Trophoblast cell (in vitro differentiated cells and primary cell): ENCODE results near the gene CCT7.

Source experiments
- DNase-seq, 2 donors: peaks; one replicate each; pipeline ENCODE4 v3.0.0-alpha.2; 2016
- H2AFZ ChIP-seq: 2 replicates; pipeline ENCODE4 v1.6.1; 2013; ENCODE audit warnings: low read length, moderate library complexity, mild to moderate bottlenecking; ENCODE audit not compliant: insufficient read depth, poor library complexity
- H2AK5ac ChIP-seq: 2 replicates; pipeline ENCODE4 v1.6.1; 2013; ENCODE audit warnings: mild to moderate bottlenecking, low read length
- H2BK120ac ChIP-seq: 2 replicates; pipeline ENCODE4 v1.6.1; 2013; ENCODE audit warnings: low read length, mild to moderate bottlenecking, moderate library complexity; ENCODE audit not compliant: insufficient read depth, poor library complexity
- H2BK12ac ChIP-seq: 2 replicates; pipeline ENCODE4 v1.6.1; 2013; ENCODE audit warnings: mild to moderate bottlenecking, low read length, moderate library complexity
- H2BK5ac ChIP-seq: 2 replicates; pipeline ENCODE4 v1.6.1; 2013; ENCODE audit warnings: low read length, low read depth, moderate library complexity, mild to moderate bottlenecking; ENCODE audit not compliant: poor library complexity
- H3K14ac ChIP-seq: 2 replicates; pipeline ENCODE4 v1.6.1; 2013; ENCODE audit warnings: mild to moderate bottlenecking, low read length
- H3K18ac ChIP-seq: 2 replicates; pipeline ENCODE4 v1.6.1; 2013; ENCODE audit warnings: mild to moderate bottlenecking, low read length
- H3K23ac ChIP-seq: 2 replicates; pipeline ENCODE4 v1.6.1; 2013; ENCODE audit warnings: low read length
- H3K27ac ChIP-seq: 2 replicates; pipeline ENCODE4 v1.5.1; 2013; ENCODE audit warnings: low read depth, mild to moderate bottlenecking, inconsistent platforms, low read length, moderate library complexity
- H3K27me3 ChIP-seq: 2 replicates; pipeline ENCODE4 v1.6.1; 2013; ENCODE audit warnings: inconsistent platforms, mild to moderate bottlenecking, low read length, moderate library complexity; ENCODE audit not compliant: insufficient read depth
- H3K36me3 ChIP-seq, 2 experiments: 1 replicate in 1 of 2; 2 replicates in 1 of 2; pipeline ENCODE4 v1.6.1; 2013; ENCODE audit warnings: low read length in 2 of 2, mild to moderate bottlenecking in 2 of 2, moderate library complexity in 1 of 2; ENCODE audit not compliant: insufficient read depth in 2 of 2, control insufficient read depth in 1 of 2
- H3K4ac ChIP-seq: 2 replicates; pipeline ENCODE4 v1.6.1; 2013; ENCODE audit warnings: low read depth, mild to moderate bottlenecking, low read length, moderate library complexity
- H3K4me1 ChIP-seq, 2 experiments: 1 replicate in 1 of 2; 2 replicates in 1 of 2; pipeline ENCODE4 v1.6.1; 2013; ENCODE audit warnings: low read length in 2 of 2, mild to moderate bottlenecking in 2 of 2, moderate library complexity in 1 of 2; ENCODE audit not compliant: insufficient read depth in 2 of 2, control insufficient read depth in 1 of 2
- H3K4me2 ChIP-seq: 2 replicates; pipeline ENCODE4 v1.6.1; 2013; ENCODE audit warnings: inconsistent platforms, mild to moderate bottlenecking, low read length, moderate library complexity
- H3K4me3 ChIP-seq: 2 replicates; pipeline ENCODE4 v1.5.1; 2013; ENCODE audit warnings: mild to moderate bottlenecking, low read depth, low read length, inconsistent platforms
- H3K79me1 ChIP-seq: one replicate; pipeline ENCODE4 v1.6.1; 2013; ENCODE audit warnings: low read length
- H3K79me2 ChIP-seq: 2 replicates; pipeline ENCODE4 v1.6.1; 2013; ENCODE audit warnings: low read length, mild to moderate bottlenecking; ENCODE audit not compliant: control insufficient read depth, insufficient read depth, poor library complexity
- H3K9ac ChIP-seq: 2 replicates; pipeline ENCODE4 v1.6.1; 2013; ENCODE audit warnings: mild to moderate bottlenecking, low read length
- H3K9me3 ChIP-seq: 2 replicates; pipeline ENCODE4 v1.6.1; 2013; ENCODE audit warnings: low read depth, mild to moderate bottlenecking, control low read depth, inconsistent platforms, low read length; ENCODE audit not compliant: insufficient read depth
- H4K12ac ChIP-seq: 2 replicates; pipeline ENCODE4 v1.6.1; 2013; ENCODE audit warnings: low read depth, mild to moderate bottlenecking, low read length, moderate library complexity
- H4K8ac ChIP-seq: 2 replicates; pipeline ENCODE4 v1.6.1; 2013; ENCODE audit warnings: low read depth, mild to moderate bottlenecking, low read length, moderate library complexity
- H4K91ac ChIP-seq: one replicate; pipeline ENCODE4 v1.6.1; 2013; ENCODE audit warnings: low read depth, mild to moderate bottlenecking, low read length, moderate library complexity
- WGBS: extraction: QIAGEN DNeasy Blood & Tissue Kit; methylation state at CpG from one replicate; pipeline ENCODE4 v1.1.7; 2013; ENCODE audit warnings: missing lambda C conversion rate; ENCODE audit not compliant: insufficient read length, insufficient coverage; ENCODE audit errors: extremely low coverage; 5-methylcytosine and 5-hydroxymethylcytosine counted together

The CCT7 gene

GRCh38 chr2:73268366-73268829, 34.3 kb downstream of the CCT7 start:
- H3K79me2 ChIP-seq = no peaks in the 10 kb centered on the region
- H3K4ac ChIP-seq = no peak overlapping the region
- no peaks in the 10 kb centered on the region for H3K36me3 ChIP-seq
- peak overlapping the region; percentile 14 for H3K23ac ChIP-seq
- peaks cover 25% of the 10 kb centered on the region for H3K27me3 ChIP-seq
- peaks cover 8 to 22% of the 10 kb centered on the region in 2 experiments for H3K4me1 ChIP-seq
- H2AK5ac ChIP-seq = no peak overlapping the region
- no peaks in the 10 kb centered on the region for H3K79me1 ChIP-seq
- no peak overlapping the region for H2AFZ ChIP-seq
- WGBS = no CpG with 5 or more reads among the region's 14 CpGs
- peak overlapping the region; percentile 49 for H3K4me3 ChIP-seq
- H3K9me3 ChIP-seq = peaks cover 7% of the 10 kb centered on the region
- H3K18ac ChIP-seq = no peak overlapping the region
- peak overlapping the region; percentile 64 for H3K4me2 ChIP-seq
- H3K27ac ChIP-seq = no peak overlapping the region
- no peak overlapping the region for H2BK5ac ChIP-seq
- no peak overlapping the region for H4K91ac ChIP-seq
- no peak overlapping the region for H3K9ac ChIP-seq
- H3K14ac ChIP-seq = no peak overlapping the region
- H2BK120ac ChIP-seq = no peak overlapping the region
- no peak overlapping the region for H2BK12ac ChIP-seq
- no peak overlapping the region for H4K8ac ChIP-seq
- no peak for DNase-seq
- no peak overlapping the region for H4K12ac ChIP-seq

DNA sequence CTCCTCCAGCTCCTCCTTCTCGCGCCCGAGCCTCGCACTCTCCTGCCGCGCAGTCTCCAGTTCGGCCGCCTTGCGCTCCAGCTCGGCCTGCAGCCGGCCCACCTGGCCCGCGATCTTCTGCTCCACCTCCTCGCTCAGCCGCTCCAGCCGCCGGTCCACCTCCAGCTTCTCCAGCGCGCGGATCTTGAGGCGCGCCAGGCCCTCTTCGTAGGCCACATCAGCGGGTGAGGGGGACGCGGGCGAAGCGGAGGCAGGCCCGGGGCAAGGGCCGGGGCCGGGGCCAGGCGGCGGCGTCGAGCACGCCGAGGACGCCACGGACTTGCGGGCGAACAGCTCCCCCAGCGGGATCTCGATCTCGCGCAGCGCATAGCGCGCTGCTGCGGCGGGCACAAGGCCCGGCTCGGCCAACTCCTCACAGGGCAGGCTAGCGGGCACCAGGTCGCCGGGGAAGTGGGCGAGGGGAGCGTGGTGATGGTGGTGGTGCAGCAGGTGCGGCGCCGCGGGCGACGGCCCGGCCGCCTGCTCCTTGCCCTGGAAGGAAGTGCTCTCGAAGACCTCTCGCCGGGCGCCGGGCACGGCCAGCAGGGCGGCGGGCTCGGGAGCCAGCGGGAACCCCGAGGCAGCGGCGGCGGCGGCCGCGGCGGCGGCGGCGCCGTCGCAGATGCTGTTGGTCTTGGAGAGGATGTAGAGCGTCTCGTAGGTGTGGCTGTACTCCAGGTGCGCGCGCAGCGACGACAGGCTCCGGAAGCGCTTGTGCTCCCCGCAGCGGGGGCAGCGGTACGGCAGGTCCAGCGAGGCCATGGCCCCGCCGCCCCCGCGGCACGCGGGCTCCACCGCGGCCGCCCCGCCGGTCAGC, 35.0 kb downstream of the CCT7 start:
- WGBS = no CpG with 5 or more reads among the region's 113 CpGs
- H3K14ac ChIP-seq = no peak overlapping the region

DNA sequence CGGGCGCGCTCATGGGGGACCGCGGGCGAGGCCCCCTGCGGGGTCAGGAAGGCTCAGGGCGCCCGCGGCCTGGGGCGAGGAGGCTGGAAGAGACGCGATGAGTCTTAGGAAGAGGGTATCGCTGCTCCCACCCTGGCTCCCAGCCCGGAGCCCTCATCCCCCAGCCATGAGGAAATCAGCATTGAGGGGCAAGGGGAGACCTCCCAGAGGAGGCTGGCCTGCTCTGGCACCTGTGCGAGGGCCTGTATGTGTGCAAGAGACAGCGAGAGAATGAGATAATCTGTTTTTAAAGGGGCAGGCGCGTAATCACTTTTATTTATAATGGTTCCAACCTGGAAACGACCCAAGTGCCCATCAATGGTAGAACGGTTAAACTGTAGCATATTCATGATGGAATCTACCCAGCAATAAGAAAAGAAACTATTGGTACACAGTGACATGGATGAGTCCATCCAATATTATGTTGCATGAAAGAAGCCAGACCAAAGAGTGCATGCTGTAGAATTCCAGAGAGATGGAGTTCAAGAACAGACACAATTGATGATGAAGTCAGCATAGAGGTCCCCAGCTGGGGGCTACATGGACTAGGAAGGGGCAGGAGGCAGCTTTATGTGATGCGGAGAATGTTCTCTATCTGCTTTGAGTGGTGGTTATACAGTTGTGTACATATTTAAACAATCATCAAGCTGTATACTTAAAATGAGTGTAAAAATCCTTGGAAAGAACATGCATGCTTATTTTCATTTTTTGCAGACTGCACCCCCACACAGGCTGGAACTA, 35.8 kb downstream of the CCT7 start:
- H3K14ac ChIP-seq = no peak overlapping the region
- no peak overlapping the region for H2AK5ac ChIP-seq
- H3K4me1 ChIP-seq = peaks cover 8 to 22% of the 10 kb centered on the region in 2 experiments
- no peak overlapping the region for H2BK12ac ChIP-seq
- no peak overlapping the region for H2BK5ac ChIP-seq
- no peak overlapping the region for H4K91ac ChIP-seq
- H3K23ac ChIP-seq = no peak overlapping the region
- H3K27ac ChIP-seq = no peak overlapping the region
- DNase-seq = no peak
- no peak overlapping the region for H3K4me3 ChIP-seq
- H4K12ac ChIP-seq = no peak overlapping the region
- peak overlapping the region; percentile 32 for H2AFZ ChIP-seq
- no CpG with 5 or more reads among the region's 22 CpGs for WGBS
- H3K9me3 ChIP-seq = peaks cover 7% of the 10 kb centered on the region
- H3K36me3 ChIP-seq = no peaks in the 10 kb centered on the region
- no peaks in the 10 kb centered on the region for H3K79me2 ChIP-seq
- H3K27me3 ChIP-seq = peaks cover 25% of the 10 kb centered on the region
- H4K8ac ChIP-seq = no peak overlapping the region
- peak overlapping the region; percentile 64 for H3K4me2 ChIP-seq
- H2BK120ac ChIP-seq = no peak overlapping the region
- no peak overlapping the region for H3K18ac ChIP-seq
- no peaks in the 10 kb centered on the region for H3K79me1 ChIP-seq
- H3K4ac ChIP-seq = no peak overlapping the region
- no peak overlapping the region for H3K9ac ChIP-seq

More for the DNA sequence above, 35.0 kb downstream of the CCT7 start:
- no peak overlapping the region for H4K8ac ChIP-seq
- H2BK5ac ChIP-seq = no peak overlapping the region
- peak in 1 of 2 donors; percentile 48 for DNase-seq
- no peak overlapping the region for H3K27ac ChIP-seq
- no peak overlapping the region for H4K91ac ChIP-seq
- H4K12ac ChIP-seq = no peak overlapping the region
- no peak overlapping the region for H2BK120ac ChIP-seq
- no peak overlapping the region for H2BK12ac ChIP-seq
- peaks cover 8 to 22% of the 10 kb centered on the region in 2 experiments for H3K4me1 ChIP-seq
- H3K36me3 ChIP-seq = no peaks in the 10 kb centered on the region
- no peak overlapping the region for H3K23ac ChIP-seq
- H3K4me3 ChIP-seq = peak overlapping the region; percentile 49
- H2AFZ ChIP-seq = peak overlapping the region; percentile 32
- peaks cover 7% of the 10 kb centered on the region for H3K9me3 ChIP-seq
- no peak overlapping the region for H2AK5ac ChIP-seq
- H3K4me2 ChIP-seq = peak overlapping the region; percentile 64
- H3K27me3 ChIP-seq = peaks cover 25% of the 10 kb centered on the region
- no peak overlapping the region for H3K4ac ChIP-seq
- no peak overlapping the region for H3K9ac ChIP-seq
- H3K79me1 ChIP-seq = no peaks in the 10 kb centered on the region
- no peaks in the 10 kb centered on the region for H3K79me2 ChIP-seq
- H3K18ac ChIP-seq = no peak overlapping the region

- no peaks in the 10 kb centered on the region for H3K79me2 ChIP-seq
- H4K91ac ChIP-seq = no peak overlapping the region
- H3K14ac ChIP-seq = no peak overlapping the region
- no peak overlapping the region for H2BK120ac ChIP-seq
- H3K9me3 ChIP-seq = peaks cover 7% of the 10 kb centered on the region
- H4K8ac ChIP-seq = no peak overlapping the region
- no peak overlapping the region for H3K27ac ChIP-seq
- H2BK12ac ChIP-seq = no peak overlapping the region
- H3K4me1 ChIP-seq = peaks cover 4 to 13% of the 10 kb centered on the region in 2 experiments
- no peak overlapping the region for H3K9ac ChIP-seq
- peaks cover 25% of the 10 kb centered on the region for H3K27me3 ChIP-seq
- H4K12ac ChIP-seq = no peak overlapping the region
- no peak overlapping the region for H2BK5ac ChIP-seq
- WGBS = no CpG with 5 or more reads among the region's 1 CpG
- H3K4me3 ChIP-seq = no peak overlapping the region
- H3K79me1 ChIP-seq = no peaks in the 10 kb centered on the region
- no peak overlapping the region for H2AK5ac ChIP-seq
- no peak overlapping the region for H2AFZ ChIP-seq
- no peak for DNase-seq
- no peak overlapping the region for H3K23ac ChIP-seq
- no peak overlapping the region for H3K4ac ChIP-seq
- no peak overlapping the region for H3K18ac ChIP-seq
- no peak overlapping the region for H3K4me2 ChIP-seq
- no peaks in the 10 kb centered on the region for H3K36me3 ChIP-seq
Observed at GRCh38 chr2:73272270-73272669, 38.2 kb downstream of the CCT7 start.
